Measurements from ENCODE around the gene IL21R. TPM values are rescaled to one million over a fixed set of nuclear protein-coding genes. Genes with fewer than 3 reads are reported as not detected.

Gene IL21R
- total RNA-seq, 3 donors from 2014 or later (not counting 1 experiment from before 2014, with no cell fraction given) = 24.3 to 45.7 (median 26.5) TPM

- Mint-ChIP-seq H3K27ac (no peak overlapping the region), H3K4me1 (peaks cover 12% of the 10 kb centered on the region in 2 donors), H3K27me3 (ENCODE audit: low read depth in 2 of 2) (peaks cover 0 to 2% of the 10 kb centered on the region in 2 donors), H3K36me3 (peaks cover 11% of the 10 kb centered on the region), H3K4me3 (no peak overlapping the region), H3K9me3 (peaks cover 2 to 6% of the 10 kb centered on the region in 2 donors)
- intact Hi-C loops (cut with micrococcal nuclease) = no loop called here
- Histone ChIP-seq H3K36me3 (ENCODE audit: control insufficient read depth, insufficient read depth, low read length) (no peaks in the 10 kb centered on the region), H3K4me3 (ENCODE audit: low read length) (no peak overlapping the region), H3K9me3 (ENCODE audit: control insufficient read depth, insufficient read depth, low read length) (no peaks in the 10 kb centered on the region), H3K27ac (ENCODE audit: low read length) (no peak overlapping the region), H3K27me3 (ENCODE audit: control insufficient read depth, insufficient read depth, low read length) (no peaks in the 10 kb centered on the region), H3K4me1 (ENCODE audit: control insufficient read depth, insufficient read depth, low read length) (peaks cover 38% of the 10 kb centered on the region)
- TF ChIP-seq CTCF (IDR thresholded peaks at IDR 0.05) = no peak
- WGBS (ENCODE audit: insufficient coverage) = 98% methylated on average over 3 of the region's 4 CpGs
- DNase-seq (no peak), ATAC-seq (no peak)
These were observed 15.3 kb upstream of the IL21R start for GRCh38 chr16:27386674-27387073.

- DNase-seq (no peak), ATAC-seq (no peak)
- Mint-ChIP-seq H3K4me1 (peaks cover 15 to 22% of the 10 kb centered on the region in 2 donors), H3K27me3 (ENCODE audit: low read depth in 2 of 2) (peaks cover 0 to 2% of the 10 kb centered on the region in 2 donors), H3K36me3 (peaks cover 22% of the 10 kb centered on the region), H3K27ac (no peak overlapping the region), H3K4me3 (no peak overlapping the region), H3K9me3 (peaks cover 4 to 11% of the 10 kb centered on the region in 2 donors)
- intact Hi-C loops (cut with micrococcal nuclease) = no loop called here
- no peak overlapping the region for H3K4me3 ChIP-seq (ENCODE audit: low read length)
- H3K9me3 ChIP-seq (ENCODE audit: control insufficient read depth, insufficient read depth, low read length) = no peaks in the 10 kb centered on the region
- H3K36me3 ChIP-seq (ENCODE audit: control insufficient read depth, insufficient read depth, low read length) = no peaks in the 10 kb centered on the region
- TF ChIP-seq CTCF (IDR thresholded peaks at IDR 0.05) = no peak
- no peaks in the 10 kb centered on the region for H3K27me3 ChIP-seq (ENCODE audit: control insufficient read depth, insufficient read depth, low read length)
- no CpG with 5 or more reads among the region's 1 CpG for WGBS (ENCODE audit: insufficient coverage)
- no peak overlapping the region for H3K27ac ChIP-seq (ENCODE audit: low read length)
- H3K4me1 ChIP-seq (ENCODE audit: control insufficient read depth, insufficient read depth, low read length) = peaks cover 27% of the 10 kb centered on the region
These were observed 14.2 kb upstream of the IL21R start for GRCh38 chr16:27387724-27388123.

- H3K27ac Mint-ChIP-seq = no peak overlapping the region
- no peak for DNase-seq
These were observed 12.6 kb upstream of the IL21R start for GRCh38 chr16:27389272-27389961.

More at GRCh38 chr16:27389272-27389961, 12.6 kb upstream of the IL21R start:
- no peak overlapping the region for H3K27ac ChIP-seq (ENCODE audit: low read length)
- no peaks in the 10 kb centered on the region for H3K27me3 ChIP-seq (ENCODE audit: control insufficient read depth, insufficient read depth, low read length)
- H3K27me3 Mint-ChIP-seq (ENCODE audit: low read depth in 2 of 2) = no peaks in the 10 kb centered on the region
- H3K4me1 Mint-ChIP-seq = peaks cover 24 to 33% of the 10 kb centered on the region in 2 donors
- peaks cover 12% of the 10 kb centered on the region for H3K4me1 ChIP-seq (ENCODE audit: control insufficient read depth, insufficient read depth, low read length)
- no peak overlapping the region for H3K4me3 ChIP-seq (ENCODE audit: low read length)
- intact Hi-C loops (cut with micrococcal nuclease) = no loop called here
- 75% methylated on average over 7 of the region's 8 CpGs for whole genome bisulfite sequencing (ENCODE audit: insufficient coverage)
- peaks cover 32% of the 10 kb centered on the region for H3K36me3 Mint-ChIP-seq
- peaks cover 2 to 11% of the 10 kb centered on the region in 2 donors for H3K9me3 Mint-ChIP-seq
- H3K9me3 ChIP-seq (ENCODE audit: control insufficient read depth, insufficient read depth, low read length) = no peaks in the 10 kb centered on the region
- no peak for ATAC-seq
- TF ChIP-seq CTCF (IDR thresholded peaks at IDR 0.05) = no peak
- H3K4me3 Mint-ChIP-seq = no peak overlapping the region
- no peaks in the 10 kb centered on the region for H3K36me3 ChIP-seq (ENCODE audit: control insufficient read depth, insufficient read depth, low read length)
